ENCODE data around the gene ZNF132. TPM values are rescaled to one million over a fixed set of nuclear protein-coding genes. Genes with fewer than 3 reads are reported as not detected.
"Not testable (repeated sequence)": the region's sequence is repeated elsewhere in the genome, so short reads cannot be mapped to it uniquely, and the experiment has no call there.

Gene ZNF132
- polyA plus RNA-seq, 3 donors, result 13.6 to 16.7 (median 15.1) TPM

DNA sequence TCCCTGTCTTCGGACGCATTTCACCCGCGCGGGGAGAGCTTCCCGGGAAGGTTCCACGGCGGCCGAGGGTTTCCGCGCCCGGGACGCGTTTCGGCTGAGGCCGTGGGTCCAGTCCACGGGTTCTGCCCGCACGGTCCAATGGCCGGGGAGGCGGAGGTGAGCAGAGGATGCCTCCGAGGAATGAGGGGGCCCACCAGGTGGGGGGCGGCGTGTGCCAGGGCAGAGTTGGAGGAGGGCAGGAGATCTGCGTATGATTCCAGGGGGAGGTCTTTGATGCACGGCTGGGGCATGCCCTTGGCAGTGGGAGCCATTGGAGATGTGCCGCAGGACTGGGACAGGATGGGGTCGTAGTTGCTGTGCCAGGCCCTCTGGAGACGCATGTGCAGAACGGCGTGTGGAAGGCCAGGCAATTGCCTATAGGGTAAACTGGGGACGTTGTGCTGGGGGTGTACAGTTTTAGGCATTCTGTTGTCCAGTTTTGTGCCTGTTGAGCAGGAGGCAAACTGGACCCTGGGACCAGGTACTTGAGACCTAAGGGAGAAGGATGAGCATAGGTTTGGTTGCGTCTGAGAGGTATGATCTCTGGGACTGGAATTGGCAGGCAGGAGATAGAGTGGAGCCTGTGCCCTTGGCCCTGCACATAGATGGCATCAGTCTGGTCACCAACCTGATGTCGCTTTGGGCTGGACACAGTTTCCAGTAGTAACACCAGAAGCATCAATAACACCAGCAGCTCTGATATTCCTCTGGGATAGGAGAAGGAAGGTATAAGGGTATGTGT lies 30.8 kb downstream of the ZNF132 start:
- DNase-seq, result no peak

DNA sequence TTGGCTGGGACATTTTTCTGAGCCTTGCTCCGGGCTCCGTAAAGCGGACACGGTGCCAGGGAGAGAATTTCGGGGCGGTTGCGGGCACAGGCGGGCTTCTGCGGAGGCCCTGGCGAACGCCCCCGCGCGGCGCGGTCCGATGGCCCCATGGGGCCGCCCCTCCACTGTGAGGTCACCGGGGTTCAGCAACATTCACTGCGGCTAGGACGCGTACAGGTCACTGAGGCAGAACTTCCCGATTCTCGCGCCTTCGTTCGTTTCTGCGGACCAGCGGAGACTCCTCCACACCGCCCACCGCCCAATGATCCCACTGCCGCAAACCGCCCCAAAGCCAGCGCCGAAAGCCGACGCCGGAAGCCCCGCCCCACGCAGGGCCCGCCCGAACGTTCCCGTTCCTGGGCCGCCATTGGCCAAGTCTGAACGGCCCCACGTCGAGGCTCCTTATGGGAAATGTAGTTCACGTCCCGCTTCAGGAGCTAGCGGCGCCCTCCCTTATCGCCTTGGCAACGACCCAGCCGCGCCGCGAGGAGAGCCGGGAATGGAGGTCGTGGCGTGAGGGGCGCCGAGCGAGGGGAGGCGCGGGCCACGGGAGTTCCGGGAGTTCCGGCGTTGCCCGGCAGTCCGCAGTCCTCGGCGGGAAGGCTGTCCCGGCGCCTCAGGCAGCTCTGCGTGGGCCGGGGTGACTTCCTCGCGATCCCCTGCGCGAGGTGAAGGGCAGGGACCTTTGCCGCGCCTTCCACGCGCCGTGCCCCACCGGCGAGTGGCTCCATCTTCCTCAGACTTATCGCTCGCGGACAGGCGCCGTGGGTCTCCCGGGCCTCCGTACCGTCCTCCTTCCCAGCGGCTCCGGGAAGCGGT lies 31.6 kb downstream of the ZNF132 start, which contains the start of gene ZNF584:
Gene ZNF584, plus strand, starts transcription at position 498 of the 858 bp plus-strand sequence. CDS start 499 bp downstream, outside the sequence.
- peak; percentile 97 for DNase-seq

DNA sequence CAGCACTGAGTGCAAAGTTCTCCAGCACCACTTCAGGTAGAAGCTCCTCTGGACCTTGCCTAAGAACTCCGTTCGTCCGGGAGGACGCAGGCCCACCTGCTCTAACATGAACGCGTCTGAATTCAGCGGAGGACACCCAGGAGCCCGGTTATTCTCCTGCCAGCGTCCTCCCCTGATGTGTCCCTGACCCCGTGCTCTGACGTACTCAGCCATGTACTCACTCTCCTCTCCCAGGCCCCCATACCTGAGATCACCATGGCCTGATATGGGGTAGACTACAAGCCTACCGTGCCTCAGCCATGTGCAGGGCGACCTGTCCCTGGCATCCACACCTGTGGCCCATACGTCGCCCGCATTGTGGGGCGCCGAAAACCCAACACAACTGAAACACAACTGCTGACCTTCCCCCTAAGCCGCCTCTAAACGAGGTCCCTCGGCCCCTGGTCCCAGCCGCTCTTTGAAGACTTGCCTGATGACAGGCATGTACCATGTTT lies 32.2 kb downstream of the ZNF132 start:
- no peak for DNase-seq

DNA sequence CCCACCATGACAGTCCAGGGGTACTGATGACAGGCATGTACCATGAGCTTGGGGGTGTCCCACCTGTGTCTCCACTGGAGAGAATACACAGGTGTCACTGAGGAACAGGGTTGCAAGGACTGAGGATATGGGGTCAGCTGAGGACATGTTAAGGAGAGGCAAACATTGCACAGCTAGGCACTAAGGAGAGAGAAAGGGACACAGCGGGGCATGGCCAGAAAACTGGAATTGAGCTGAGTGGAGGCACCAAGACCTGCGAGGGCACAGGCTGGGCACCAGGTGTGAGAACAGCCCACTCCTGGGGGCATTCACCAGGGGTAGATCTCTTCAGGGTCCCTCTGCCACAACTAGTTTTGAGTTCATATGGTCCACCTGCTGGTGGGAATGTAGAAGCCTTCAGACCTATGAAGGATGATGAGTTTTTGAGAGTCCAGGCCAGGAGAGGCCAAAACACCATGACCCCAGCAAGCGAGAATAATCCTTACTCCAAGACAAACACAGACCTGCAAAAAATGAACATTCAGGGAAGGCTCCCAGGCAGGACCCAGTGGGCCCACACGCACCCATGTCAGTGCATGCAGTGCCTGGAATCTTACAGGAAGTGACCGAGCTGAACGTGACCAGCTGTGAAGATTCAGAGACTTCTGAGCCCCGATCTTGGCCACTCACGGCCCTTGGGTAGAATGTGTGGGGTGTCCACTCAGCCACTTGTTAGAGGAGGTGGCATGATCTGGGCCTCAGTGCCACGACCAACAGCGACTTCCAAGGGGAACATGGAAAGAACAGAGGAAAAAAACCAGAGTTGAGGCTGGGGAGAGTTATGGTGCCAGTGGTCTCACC lies 32.9 kb downstream of the ZNF132 start:
- DNase-seq, result no peak

DNA sequence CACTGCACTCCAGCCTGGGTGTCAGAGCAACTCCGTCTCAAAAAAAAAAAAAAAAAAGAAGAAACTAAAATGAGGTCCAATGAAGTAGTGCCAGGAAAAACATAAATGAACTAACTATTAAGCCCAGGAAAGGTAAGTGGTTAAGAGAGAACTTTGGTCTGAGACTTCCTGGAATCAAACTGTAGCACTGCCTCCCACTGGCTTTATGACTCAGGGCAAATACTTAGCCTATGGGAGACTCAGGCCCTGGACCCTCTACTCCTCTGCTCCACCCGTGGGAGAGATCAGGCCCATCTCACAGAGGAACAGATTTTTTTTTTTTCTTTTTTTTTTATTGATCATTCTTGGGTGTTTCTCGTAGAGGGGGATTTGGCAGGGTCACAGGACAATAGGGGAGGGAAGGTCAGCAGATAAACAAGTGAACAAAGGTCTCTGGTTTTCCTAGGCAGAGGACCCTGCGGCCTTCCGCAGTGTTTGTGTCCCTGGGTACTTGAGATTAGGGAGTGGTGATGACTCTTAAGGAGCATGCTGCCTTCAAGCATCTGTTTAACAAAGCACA lies 36.0 kb downstream of the ZNF132 start:
- DNase-seq, result not testable (repeated sequence)

DNA sequence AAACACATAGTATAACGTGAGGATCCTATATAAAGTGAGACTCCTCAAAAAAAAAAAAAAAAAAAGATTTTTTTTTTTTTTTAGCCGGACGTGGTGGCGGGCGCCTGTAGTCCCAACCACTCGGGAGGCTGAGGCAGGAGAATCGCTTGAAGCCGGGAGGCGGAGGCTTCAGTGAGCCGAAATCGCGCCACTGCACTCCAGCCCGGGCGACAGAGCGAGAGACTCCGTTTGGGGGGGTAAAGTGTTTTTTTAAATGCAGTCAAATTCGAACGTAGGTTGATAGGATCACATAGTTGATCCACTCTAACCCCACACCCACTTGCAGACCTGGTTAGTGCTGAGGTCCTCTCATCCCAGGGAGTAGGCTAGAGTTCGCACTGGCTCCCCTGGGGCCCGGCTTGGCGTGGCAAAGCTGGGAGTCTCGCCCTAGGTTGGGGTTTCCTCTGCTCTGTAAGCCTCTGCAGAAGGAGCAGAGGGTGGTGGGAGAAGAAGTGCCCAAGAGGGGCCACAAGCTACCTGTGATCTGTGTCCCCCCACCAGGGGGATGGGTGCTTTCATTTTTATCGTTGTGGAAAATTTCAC lies 38.0 kb downstream of the ZNF132 start:
- no peak for DNase-seq

DNA sequence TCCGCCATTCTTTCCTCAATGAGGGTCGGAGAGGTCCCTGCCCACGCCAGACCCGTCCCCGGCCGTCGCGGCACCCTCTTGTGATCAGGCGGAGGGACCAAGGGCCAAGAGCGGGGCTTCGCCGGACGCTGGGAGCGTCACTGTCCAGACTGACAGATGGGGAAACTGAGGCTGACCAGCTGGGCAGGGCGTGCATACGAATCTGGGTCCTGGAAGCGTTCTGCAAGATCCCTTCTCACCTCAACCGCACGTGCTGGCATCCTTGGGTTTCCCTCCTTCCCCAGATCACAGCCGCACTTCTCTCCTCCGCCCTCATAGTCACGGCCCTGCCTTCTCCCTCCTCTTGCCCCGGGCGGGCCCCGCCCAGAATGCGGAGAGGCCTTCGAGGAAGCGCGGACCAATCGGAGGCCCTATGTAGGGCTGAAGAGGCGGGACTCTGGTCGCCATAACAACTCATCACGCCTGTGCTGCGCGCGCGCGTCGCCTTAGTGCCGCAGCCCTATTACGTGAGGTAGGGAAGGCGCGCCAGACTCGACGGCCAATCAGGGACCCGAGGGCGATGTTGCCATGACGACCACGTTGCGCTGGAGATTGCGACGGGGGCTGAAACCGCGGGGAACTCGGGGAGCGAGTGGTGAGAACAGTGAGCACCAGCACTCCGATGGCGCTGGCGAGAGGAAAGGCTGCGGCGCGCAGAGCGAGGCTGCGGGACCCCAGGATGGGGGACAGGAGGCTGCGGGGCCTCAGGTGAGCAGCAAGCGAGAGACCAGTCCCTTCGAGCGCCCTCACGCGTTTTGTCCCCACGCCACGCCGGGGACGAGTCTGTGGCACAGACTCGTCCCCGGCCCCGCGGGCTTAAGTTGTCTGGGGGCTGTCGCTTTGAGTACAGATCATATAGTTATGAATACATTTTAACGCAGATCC lies 38.8 kb downstream of the ZNF132 start:
- peak; percentile 99 for DNase-seq

DNA sequence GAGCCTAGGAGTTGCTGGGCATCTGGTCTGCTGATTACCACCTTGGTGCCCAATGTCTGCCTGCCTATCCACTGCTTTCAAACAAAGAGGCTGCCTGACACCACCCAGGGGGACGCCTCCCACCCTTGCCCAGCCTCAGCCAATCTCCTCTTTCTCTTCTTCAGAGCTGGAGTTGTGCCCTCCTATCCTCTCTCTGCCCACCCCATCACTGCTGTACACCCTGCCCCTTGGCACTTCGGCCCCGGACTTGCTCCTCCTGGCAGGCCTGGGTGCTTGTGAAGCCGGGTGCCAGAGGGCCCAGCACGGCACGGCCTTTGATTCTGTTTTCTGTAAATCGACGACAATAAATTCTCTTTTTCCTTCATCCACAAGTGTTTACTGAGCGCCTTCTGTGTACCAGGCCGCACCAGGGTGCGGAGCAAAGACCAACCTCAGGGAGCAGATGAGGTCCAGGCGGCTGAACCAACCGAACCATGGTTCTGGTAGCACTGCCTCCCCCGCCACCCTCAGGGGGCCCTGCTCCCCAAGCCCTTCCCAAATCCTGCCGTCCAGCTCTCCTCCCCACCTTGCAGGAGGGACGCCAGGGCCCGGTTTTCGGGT lies 39.5 kb downstream of the ZNF132 start:
- no peak for DNase-seq

DNA sequence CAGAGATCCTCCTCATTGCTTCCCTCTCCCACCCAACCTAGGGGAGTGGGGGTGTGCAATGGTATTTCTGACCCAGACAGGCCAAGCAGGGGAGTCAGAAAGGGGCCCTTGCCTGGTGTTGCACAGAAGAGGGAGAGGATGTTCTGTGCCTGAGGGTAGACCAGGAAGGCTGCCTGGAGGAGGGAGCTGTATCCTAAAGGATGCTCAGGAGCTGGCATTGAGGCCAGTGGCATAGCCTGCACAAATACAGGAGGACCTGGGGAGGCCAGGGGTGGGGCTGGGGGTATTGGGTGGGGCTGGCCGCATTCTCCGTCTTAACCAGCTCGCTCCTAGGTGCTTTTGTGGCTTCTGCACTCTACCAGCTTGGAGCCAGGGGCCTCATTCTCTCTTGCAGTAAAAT lies 40.0 kb downstream of the ZNF132 start:
- DNase-seq, result no peak

DNA sequence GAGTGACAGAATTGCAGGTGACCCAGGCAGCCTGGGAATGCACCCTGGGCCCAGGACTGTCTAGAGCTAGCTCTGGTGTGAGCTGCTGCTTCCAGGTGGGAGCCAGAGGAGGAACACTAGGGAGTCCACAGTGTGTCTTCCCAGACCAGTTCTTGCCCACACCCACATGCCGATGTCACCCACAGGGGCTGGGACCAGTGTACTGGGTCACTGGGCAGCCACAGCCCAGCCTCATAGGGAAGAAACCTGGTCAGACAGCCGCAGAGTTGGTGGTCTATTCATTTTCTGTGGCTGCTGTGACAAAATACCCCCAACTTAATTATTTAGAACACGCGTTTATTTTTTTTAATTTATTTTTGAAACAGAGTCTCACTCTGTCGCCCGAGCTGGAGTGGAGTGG lies 41.4 kb downstream of the ZNF132 start:
- DNase-seq, result no peak

DNA sequence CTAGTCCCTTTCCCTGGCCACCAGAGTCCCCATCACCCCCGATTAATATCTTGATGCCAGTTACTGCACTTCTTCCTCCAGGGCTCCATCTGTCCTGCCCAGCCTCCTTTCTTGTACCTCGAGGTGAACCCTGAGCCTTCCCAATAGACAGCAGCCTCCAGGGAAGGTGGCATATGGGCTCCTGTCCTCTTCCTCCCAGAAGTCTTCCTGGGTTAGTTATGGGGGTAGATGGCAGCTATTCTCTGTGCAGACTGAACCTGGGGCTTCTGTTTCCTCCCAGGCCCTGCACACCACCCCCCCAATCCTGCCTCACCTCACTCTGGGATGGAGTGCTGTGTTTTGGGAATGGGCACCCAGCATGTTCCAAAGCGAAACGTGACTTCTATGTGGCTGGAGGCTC lies 41.9 kb downstream of the ZNF132 start:
- DNase-seq, result no peak

DNA sequence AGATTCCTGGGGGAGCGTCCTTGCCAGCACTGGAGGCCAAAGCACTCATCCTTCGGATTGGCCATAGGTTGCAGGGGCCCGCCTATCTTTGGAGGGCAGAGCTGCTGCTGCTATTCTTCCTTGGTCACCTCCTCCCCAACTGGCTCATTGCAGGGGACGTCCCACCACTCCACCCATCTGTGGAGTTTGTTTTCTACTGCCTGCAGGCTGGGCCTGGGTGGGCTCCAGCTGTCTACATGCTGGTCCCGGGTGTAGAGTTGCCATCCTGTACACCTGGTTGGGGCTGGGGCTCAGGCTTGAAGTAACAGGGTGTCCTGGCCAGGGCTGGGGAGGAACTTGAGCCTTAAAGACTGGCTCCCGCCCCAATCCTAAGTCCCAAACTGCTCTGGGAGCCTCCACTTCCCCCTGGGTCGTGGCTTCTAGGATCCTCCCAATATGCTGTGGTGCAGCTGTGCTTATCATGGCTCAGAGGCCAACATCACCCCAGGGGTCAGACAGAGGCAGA lies 42.4 kb downstream of the ZNF132 start:
- no peak for DNase-seq

DNA sequence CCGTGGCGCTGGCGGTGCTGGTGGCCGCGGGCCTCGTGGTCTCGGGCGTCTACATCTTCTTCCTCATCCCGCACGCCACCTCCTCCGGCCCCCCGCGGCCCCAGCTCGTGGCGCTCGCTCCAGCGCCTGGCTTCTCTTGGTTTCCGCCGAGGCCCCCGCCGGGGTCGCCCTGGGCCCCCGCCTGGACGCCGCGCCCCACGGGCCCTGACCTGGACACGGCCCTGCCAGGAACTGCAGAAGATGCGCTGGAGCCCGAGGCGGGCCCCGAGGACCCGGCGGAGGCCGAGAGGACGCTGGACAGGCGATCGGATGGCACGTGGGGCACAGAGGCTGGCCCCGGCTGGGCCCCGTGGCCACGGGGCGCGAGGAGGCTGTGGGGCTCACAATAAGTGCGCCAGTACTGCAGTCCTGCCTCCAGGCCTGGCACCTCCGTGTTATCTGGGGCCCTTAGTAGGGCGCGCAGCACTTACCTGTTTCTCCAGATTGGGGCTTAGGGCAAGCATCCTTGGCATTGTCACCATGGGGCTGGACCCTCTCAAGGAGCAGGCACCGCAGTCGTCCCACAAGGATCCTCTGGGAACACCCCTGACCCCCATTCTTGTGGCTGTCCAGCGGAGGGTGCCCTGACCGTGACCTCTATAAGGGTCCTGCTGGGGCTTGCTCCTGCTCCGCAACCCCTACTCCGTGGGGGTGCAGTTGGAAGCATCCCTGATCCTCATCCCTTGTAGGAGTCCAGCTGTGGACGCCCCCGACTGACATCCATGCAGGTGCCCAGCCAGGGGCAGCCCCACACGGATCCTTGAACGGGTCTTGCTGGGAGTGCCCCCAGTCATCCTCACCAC lies 43.0 kb downstream of the ZNF132 start:
- DNase-seq, result no peak

DNA sequence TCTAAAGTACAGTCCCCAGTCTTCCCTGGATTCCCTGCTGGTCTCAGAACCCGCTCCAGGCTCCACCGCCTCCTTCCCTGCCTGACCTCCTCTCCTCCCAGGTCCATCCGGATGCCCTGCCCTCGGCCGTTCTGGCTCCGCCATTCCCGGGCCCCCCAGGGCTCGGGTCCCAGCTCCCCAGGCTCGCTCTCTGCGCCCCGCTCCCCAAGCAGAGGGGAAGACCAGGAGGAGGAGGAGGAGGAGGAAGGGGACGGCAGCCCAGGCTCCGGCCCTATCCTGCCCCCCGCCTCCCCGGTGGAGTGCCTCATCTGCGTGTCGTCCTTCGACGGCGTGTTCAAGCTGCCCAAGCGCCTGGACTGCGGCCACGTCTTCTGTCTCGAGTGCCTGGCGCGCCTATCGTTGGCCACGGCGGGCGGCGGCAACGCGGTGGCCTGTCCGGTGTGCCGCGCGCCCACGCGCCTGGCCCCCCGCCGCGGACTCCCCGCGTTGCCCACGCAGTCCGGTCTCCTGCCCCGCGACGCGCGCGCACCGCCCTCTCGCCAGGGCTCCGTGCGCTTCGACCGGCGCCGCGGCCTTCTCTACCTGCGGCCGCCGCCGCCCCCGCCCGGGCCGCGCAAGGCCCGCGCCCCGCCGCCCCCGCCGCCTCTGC lies 43.9 kb downstream of the ZNF132 start:
- no peak for DNase-seq

DNA sequence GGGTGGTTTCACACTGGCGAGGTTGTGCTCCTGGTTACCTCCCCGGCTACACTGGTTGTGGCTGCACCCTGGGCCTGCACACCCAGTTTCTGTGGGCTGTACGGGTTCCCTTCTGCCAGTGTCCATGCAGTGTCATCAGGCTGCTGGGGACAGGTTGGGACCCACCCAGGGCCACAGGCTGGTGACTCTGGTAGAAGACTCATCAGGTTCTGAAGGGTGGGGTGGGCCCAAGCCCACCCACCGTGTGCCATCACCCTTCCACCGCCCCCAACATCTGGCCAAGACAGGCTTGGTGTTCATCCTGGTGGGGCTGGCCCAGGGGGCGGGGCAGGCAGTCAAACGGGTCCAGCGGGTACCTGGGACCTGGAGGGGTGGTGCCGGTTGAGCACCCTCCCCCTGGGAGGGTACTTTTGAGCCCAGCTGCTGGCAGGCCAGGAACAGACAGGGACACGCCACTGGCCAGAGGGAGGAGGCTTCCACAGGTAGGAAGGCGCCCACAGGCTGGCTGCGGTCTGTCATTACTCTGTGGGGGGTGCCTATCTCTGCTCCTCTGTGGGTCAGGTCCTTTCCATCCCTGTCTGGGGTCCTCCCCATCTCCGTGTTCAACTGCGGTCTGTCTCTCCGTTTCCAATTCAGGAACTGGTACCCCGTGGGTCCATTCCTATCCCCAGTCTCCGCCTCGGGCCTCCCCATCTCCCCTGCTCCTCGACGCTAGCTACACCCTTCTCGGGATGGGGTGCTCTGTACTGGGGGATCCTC lies 44.6 kb downstream of the ZNF132 start, which contains the start of gene RNF225:
Gene RNF225, plus strand, starts transcription at position 437 of the 759 bp plus-strand sequence. CDS start 434 bp downstream, outside the sequence.
- no peak for DNase-seq

DNA sequence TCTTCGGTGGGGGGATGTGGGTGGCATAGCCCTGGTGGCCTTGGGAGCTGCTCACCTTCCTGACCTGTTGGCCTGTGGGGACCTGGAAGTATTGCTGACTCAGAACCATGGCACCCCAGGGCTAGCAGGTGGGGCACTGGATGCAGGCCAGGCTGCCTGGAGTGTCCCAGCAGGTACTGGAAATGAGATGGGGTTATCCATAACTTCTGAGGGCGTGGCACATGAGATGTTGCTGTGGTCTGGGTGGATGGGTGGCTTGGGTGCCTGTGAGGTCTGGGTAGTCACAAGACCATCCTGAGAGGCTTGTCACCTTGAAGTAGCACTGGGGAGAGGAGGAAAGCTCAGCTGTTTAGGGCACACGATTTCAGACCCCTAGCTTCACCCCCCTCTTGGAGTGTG lies 45.1 kb downstream of the ZNF132 start:
- DNase-seq, result no peak

DNA sequence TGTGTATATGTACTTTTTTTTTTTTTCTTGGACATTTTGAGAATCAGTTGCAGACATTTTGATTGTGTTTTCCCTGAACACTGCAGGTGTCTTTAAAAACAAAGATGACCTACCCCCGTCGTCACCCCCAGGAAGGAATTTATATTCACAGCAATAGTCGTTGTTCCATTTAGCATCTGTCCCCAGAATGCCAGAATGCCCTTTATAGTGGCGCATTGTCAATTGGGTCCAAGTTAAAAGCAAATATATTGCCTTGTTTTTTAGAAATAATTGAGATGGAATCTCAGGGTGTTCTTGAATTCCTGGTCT lies 46.3 kb downstream of the ZNF132 start:
- no peak for DNase-seq
